A673 (cell line): ENCODE results near the gene RAP1GAP2. TPM values are rescaled to one million over a fixed set of nuclear protein-coding genes. Genes with fewer than 3 reads are reported as not detected.

Experiments used
- BruUV-seq: library from RNA; stranded (reverse); fragments of 400-500 nt; replicated peaks from 2 replicates; lab custom pipeline; 2021; lab: Mats Ljungman, UMichigan
- CTCF ChIA-PET: fragments of 300-600 bp; sonication (Branson Sonifier 250); formaldehyde crosslinking; loops from one replicate; lab custom pipeline; 2022; ENCODE audit warnings: antibody characterized with exemption; lab: Charles Lee
- POLR2A ChIA-PET: fragments of 300-600 bp; sonication (Branson Sonifier 250); formaldehyde crosslinking; loops from one replicate; lab custom pipeline; 2022; ENCODE audit warnings: antibody characterized with exemption; ENCODE audit not compliant: low non-redundant PET; lab: Charles Lee
- DNase-seq: peaks from one replicate; pipeline ENCODE4 v3.0.0-alpha.2; 2015; ENCODE audit warnings: low spot score
- H3K27ac ChIP-seq: fragments of 200-600 bp; sonication (generic); 2 replicates; pipeline ENCODE4 v1.5.1; 2016; ENCODE audit warnings: mixed run types, low read depth, mild to moderate bottlenecking, mixed read lengths, antibody characterized with exemption, low read length; ENCODE audit not compliant: poor library complexity, severe bottlenecking
- H3K27me3 ChIP-seq: fragments of 200-600 bp; sonication (generic); replicated peaks from 2 replicates; pipeline ENCODE4 v1.6.1; 2017; ENCODE audit warnings: mixed run types, low read depth, mild to moderate bottlenecking, mixed read lengths, antibody characterized with exemption, low read length; ENCODE audit not compliant: insufficient read depth, poor library complexity
- H3K36me3 ChIP-seq: fragments of 200-600 bp; sonication (generic); 2 replicates; pipeline ENCODE4 v1.6.1; 2016; ENCODE audit warnings: mixed run types, mild to moderate bottlenecking, mixed read lengths, antibody characterized with exemption, low read length; ENCODE audit not compliant: insufficient read depth, poor library complexity, severe bottlenecking
- H3K4me1 ChIP-seq: fragments of 200-600 bp; sonication (generic); 2 replicates; pipeline ENCODE4 v1.6.1; 2017; ENCODE audit warnings: mixed run types, mild to moderate bottlenecking, mixed read lengths, antibody characterized with exemption, low read length; ENCODE audit not compliant: insufficient read depth, poor library complexity, severe bottlenecking
- H3K4me3 ChIP-seq: fragments of 200-600 bp; sonication (generic); 2 replicates; pipeline ENCODE4 v1.5.1; 2016; ENCODE audit warnings: low read depth, mixed run types, mild to moderate bottlenecking, mixed read lengths, low read length; ENCODE audit not compliant: poor library complexity, severe bottlenecking
- H3K9me3 ChIP-seq: fragments of 200-600 bp; sonication (generic); 2 replicates; pipeline ENCODE4 v1.6.1; 2016; ENCODE audit warnings: mixed run types, low read depth, mild to moderate bottlenecking, mixed read lengths, antibody characterized with exemption, low read length; ENCODE audit not compliant: poor library complexity, severe bottlenecking
- EZH2 ChIP-seq: fragments of 200-600 bp; sonication (generic); IDR thresholded peaks from 2 replicates; pipeline ENCODE4 v1.6.1; 2017; ENCODE audit warnings: borderline replicate concordance, low read depth, mild to moderate bottlenecking, mixed read lengths, antibody characterized with exemption, low read length; ENCODE audit not compliant: poor library complexity, severe bottlenecking
- intact Hi-C: fragments of 100-400 bp; cut with micrococcal nuclease; formaldehyde crosslinking; loops from one replicate; pipeline ENCODE4 v1.10.0; 2022; ENCODE audit not compliant: unreplicated experiment
- total RNA-seq: library from RNA; stranded (reverse); gene quantifications from 2 replicates; pipeline ENCODE4 v1.2.3, GENCODE V29; 2021
- TF ChIP-seq, protein P1 (sequence below): fragments of 300-800, 200-600 bp; sonication (generic); conservative IDR thresholded peaks from 2 replicates; pipeline ENCODE4 v1.5.1; 2017; ENCODE audit warnings: low read depth, mild to moderate bottlenecking, antibody characterized with exemption, low read length, moderate library complexity, mixed read lengths

The RAP1GAP2 gene
- total RNA-seq, 1 experiment from 2014 or later = 0.06 TPM

DNA sequence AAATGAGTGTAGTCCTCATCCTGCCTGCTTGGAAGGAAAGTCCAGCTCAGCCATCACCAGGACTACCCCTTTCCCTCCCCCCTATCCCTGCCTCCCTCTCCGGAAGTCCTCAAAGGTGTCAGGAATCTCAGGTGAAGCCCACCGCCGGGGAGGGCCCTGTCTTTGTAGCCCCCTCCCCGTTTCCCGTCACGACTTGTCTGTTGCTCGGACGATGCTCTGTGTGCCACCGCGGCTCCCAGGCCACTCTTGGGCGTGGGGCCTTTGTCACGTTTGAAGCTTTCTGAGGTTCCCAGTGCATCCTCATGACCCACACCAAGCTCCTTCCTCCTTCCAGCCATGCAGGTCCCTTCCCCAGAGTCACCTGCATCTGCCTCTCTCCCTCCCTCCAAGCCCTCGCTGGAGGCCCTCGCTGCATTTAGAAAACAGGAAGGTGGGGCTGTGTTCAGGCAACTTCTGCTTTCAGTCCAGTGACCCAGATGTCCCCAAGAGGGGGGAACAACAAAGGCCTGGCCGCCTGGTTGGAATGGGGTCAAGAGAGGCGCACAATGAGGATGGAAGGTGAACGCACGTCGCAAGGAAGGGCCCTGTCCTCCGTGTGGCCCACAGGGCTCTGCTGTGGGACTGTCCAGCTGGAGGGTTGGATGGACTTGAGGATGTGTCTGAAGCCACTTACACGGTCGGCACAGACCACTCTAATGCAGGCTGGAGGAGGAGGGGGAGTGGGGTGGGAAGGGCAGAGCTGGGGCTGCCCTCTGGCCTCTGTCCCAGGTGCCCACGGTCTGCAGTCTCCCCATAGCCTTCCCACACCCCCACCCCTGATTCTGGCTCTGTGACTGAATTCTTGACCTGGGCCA, 207.3 kb downstream of the RAP1GAP2 start:
- TF ChIP-seq EZH2 = no peak
- TF ChIP-seq, protein P1, sequence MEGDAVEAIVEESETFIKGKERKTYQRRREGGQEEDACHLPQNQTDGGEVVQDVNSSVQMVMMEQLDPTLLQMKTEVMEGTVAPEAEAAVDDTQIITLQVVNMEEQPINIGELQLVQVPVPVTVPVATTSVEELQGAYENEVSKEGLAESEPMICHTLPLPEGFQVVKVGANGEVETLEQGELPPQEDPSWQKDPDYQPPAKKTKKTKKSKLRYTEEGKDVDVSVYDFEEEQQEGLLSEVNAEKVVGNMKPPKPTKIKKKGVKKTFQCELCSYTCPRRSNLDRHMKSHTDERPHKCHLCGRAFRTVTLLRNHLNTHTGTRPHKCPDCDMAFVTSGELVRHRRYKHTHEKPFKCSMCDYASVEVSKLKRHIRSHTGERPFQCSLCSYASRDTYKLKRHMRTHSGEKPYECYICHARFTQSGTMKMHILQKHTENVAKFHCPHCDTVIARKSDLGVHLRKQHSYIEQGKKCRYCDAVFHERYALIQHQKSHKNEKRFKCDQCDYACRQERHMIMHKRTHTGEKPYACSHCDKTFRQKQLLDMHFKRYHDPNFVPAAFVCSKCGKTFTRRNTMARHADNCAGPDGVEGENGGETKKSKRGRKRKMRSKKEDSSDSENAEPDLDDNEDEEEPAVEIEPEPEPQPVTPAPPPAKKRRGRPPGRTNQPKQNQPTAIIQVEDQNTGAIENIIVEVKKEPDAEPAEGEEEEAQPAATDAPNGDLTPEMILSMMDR = no peak
- no TSS peak for BruUV-seq
- ChIA-PET CTCF (no interaction called here), POLR2A (interaction anchor here (0.7 kb wide), 1 partner anchor 516 kb away, joined by 6 read pairs; no protein-coding TSS in a partner anchor)
- Histone ChIP-seq H3K36me3 (no peaks in the 10 kb centered on the region), H3K27me3 (no peaks in the 10 kb centered on the region), H3K4me1 (peaks cover 10% of the 10 kb centered on the region), H3K27ac (no peak overlapping the region), H3K4me3 (no peak overlapping the region), H3K9me3 (no peaks in the 10 kb centered on the region)
- intact Hi-C loops = no loop called here
- no peak for DNase-seq

DNA sequence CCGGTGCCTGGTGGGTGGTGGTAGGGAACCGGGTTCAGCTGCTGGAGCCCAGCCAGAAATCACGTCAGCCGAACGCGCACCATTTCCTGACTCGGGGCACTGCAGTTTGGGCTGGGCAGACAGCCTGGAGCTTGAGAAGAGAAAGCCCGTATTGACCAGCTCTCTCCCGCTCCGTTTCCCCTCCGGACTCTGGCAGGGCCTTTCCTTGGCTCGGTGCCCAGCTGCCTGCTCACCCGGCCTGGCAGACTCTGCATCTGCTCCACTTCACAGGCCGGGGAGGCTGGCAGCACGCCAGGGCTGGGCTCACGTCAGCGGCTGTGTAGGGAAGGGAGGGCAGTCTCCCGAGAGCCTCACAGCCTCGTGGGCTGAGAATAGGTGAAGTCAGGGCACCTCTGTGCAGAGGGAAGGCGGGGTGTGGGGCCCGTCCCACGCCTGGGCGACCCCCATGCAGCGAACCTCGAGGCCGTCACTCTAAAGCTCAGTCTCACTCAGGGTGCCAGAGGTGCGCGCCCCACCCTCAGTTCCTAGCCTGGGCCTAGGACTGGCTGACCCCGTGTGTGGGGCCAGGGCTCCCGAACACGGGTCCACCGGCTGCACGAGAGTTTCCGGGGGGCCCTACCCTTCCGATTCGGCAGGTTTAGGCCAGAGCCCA, 208.0 kb downstream of the RAP1GAP2 start:
- H3K27me3 ChIP-seq = no peaks in the 10 kb centered on the region
- no peaks in the 10 kb centered on the region for H3K9me3 ChIP-seq
- peak; percentile 83 for DNase-seq
- peaks cover 10% of the 10 kb centered on the region for H3K4me1 ChIP-seq
- peak overlapping the region; percentile 22 for H3K4me3 ChIP-seq
- CTCF ChIA-PET = no interaction called here
- intact Hi-C loops = no loop called here
- POLR2A ChIA-PET = interaction anchor here (0.7 kb wide), 1 partner anchor 515 kb away, joined by 6 read pairs; no protein-coding TSS in a partner anchor
- TF ChIP-seq EZH2 = no peak
- TF ChIP-seq, protein P1 = no peak
- no TSS peak for BruUV-seq
- H3K36me3 ChIP-seq = no peaks in the 10 kb centered on the region
- H3K27ac ChIP-seq = no peak overlapping the region

DNA sequence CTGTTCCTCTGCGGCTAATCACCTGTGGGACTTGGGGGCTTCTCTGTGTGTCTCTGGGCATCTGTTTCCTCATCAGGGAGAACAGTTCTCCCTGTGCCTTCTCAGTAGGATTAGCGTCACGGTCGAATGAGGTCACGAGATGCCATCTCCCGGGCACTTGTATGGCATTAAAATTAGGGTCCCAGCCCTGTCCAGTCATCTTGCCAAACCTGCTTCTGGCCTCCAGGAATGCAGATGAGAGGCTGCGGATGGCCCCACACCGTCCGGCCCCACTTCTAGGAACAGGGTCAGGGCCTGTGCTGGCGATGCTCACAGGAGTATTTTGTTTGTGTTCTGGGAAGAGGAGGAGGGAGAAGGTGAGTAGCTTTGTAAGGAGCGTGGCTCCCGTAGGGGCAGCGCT, 208.7 kb downstream of the RAP1GAP2 start:
- Histone ChIP-seq H3K27ac (no peak overlapping the region), H3K27me3 (no peaks in the 10 kb centered on the region), H3K9me3 (no peaks in the 10 kb centered on the region), H3K4me1 (peaks cover 10% of the 10 kb centered on the region), H3K36me3 (no peaks in the 10 kb centered on the region), H3K4me3 (no peak overlapping the region)
- TF ChIP-seq, protein P1 = no peak
- TF ChIP-seq EZH2 = no peak
- ChIA-PET CTCF (no interaction called here), POLR2A (no interaction called here)
- no TSS peak for BruUV-seq
- DNase-seq = no peak
- intact Hi-C loops = no loop called here
